GM23338 (cell line): ENCODE data around the gene GAS6. TPM values are rescaled to one million over a fixed set of nuclear protein-coding genes. Genes with fewer than 3 reads are reported as not detected.

Experiments used
- ATAC-seq: fragments of 200-7000 bp; cut with Tn5 transposase; 3 replicates; pipeline ENCODE4 v1.9.1; 2020
- DNase-seq: peaks from one replicate; pipeline ENCODE4 v3.0.0-alpha.2; 2015; ENCODE audit warnings: low spot score
- H2AFZ ChIP-seq: fragments of 200-600 bp; sonication (generic); 2 replicates; pipeline ENCODE4 v1.8.0; 2016; ENCODE audit warnings: antibody characterized with exemption, mild to moderate bottlenecking, moderate library complexity
- H3F3A ChIP-seq: fragments of 200-600 bp; sonication (generic); replicated peaks from 2 replicates; pipeline ENCODE4 v1.8.0; 2017; ENCODE audit warnings: antibody characterized with exemption, mixed run types, low read depth
- H3K27ac ChIP-seq: fragments of 200-600 bp; sonication (generic); 2 replicates; pipeline ENCODE4 v1.6.1; 2016; ENCODE audit warnings: low read depth
- H3K27me3 ChIP-seq: fragments of 200-600 bp; sonication (generic); 2 replicates; pipeline ENCODE4 v1.8.0; 2016; ENCODE audit warnings: mild to moderate bottlenecking, mixed run types, moderate library complexity; ENCODE audit not compliant: insufficient read depth
- H3K36me3 ChIP-seq: fragments of 200-600 bp; sonication (generic); 2 replicates; pipeline ENCODE4 v1.8.0; 2016; ENCODE audit warnings: mild to moderate bottlenecking; ENCODE audit not compliant: insufficient read depth
- H3K4me1 ChIP-seq: fragments of 200-600 bp; sonication (generic); 2 replicates; pipeline ENCODE4 v1.8.0; 2016; ENCODE audit warnings: mild to moderate bottlenecking, moderate library complexity; ENCODE audit not compliant: insufficient read depth
- H3K4me2 ChIP-seq: fragments of 200-600 bp; sonication (generic); 2 replicates; pipeline ENCODE4 v1.7.1; 2017; ENCODE audit warnings: mixed run types
- H3K4me3 ChIP-seq: fragments of 200-600 bp; sonication (generic); 2 replicates; pipeline ENCODE4 v1.6.1; 2016; ENCODE audit warnings: mixed run types
- H3K79me2 ChIP-seq: fragments of 200-600 bp; sonication (generic); replicated peaks from 2 replicates; pipeline ENCODE4 v1.8.0; 2017; ENCODE audit warnings: mild to moderate bottlenecking; ENCODE audit not compliant: insufficient read depth
- H3K9me2 ChIP-seq: fragments of 200-600 bp; sonication (generic); 2 replicates; pipeline ENCODE4 v1.8.0; 2017; ENCODE audit not compliant: insufficient read depth
- H4K20me1 ChIP-seq: fragments of 200-600 bp; sonication (generic); replicated peaks from 2 replicates; pipeline ENCODE4 v1.8.0; 2017; ENCODE audit warnings: mild to moderate bottlenecking; ENCODE audit not compliant: insufficient read depth
- H3K27ac Mint-ChIP-seq: 2 replicates; pipeline ENCODE4 v1.8.0; 2020; ENCODE audit warnings: inconsistent platforms, mild to moderate bottlenecking, moderate library complexity, mixed read lengths
- H3K27me3 Mint-ChIP-seq: 3 replicates; pipeline ENCODE4 v1.8.0; 2022; ENCODE audit warnings: low read depth, mild to moderate bottlenecking, moderate library complexity, mixed read lengths, inconsistent platforms; ENCODE audit not compliant: insufficient read depth, poor library complexity
- H3K36me3 Mint-ChIP-seq: 3 replicates; pipeline ENCODE4 v1.8.0; 2021; ENCODE audit warnings: low read depth, mild to moderate bottlenecking, inconsistent platforms, moderate library complexity, mixed read lengths
- H3K4me1 Mint-ChIP-seq: 3 replicates; pipeline ENCODE4 v1.8.0; 2020; ENCODE audit warnings: mild to moderate bottlenecking, inconsistent platforms, mixed read lengths
- H3K4me3 Mint-ChIP-seq: 3 replicates; pipeline ENCODE4 v1.8.0; 2021; ENCODE audit warnings: moderate library complexity, mild to moderate bottlenecking, inconsistent platforms, mixed read lengths
- H3K9me3 Mint-ChIP-seq: 3 replicates; pipeline ENCODE4 v1.8.0; 2020; ENCODE audit warnings: moderate library complexity, mild to moderate bottlenecking, inconsistent platforms, mixed read lengths
- CREB1 ChIP-seq: fragments of 250-450 bp; sonication (Bioruptor Pico); IDR thresholded peaks from 2 replicates; pipeline ENCODE4 v1.5.0; 2020; ENCODE audit warnings: low read depth, mild to moderate bottlenecking, moderate library complexity
- CTCF ChIP-seq, 2 experiments: fragments of 200-600 bp in 1 of 2; sonication (generic) in 1 of 2; conservative IDR thresholded peaks; 2 replicates each; pipeline versions ENCODE4 v1.5.1 to v1.6.1; 2016 to 2017; ENCODE audit warnings: antibody characterized with exemption in 2 of 2, low read depth in 2 of 2, mild to moderate bottlenecking in 2 of 2, moderate library complexity in 1 of 2
- ETS1 ChIP-seq: IDR thresholded peaks from 2 replicates; pipeline ENCODE4 v1.6.1; 2016; ENCODE audit warnings: antibody characterized with exemption
- EZH2 ChIP-seq: fragments of 200-600 bp; sonication (generic); IDR thresholded peaks from one replicate; pipeline ENCODE4 v1.8.0; 2017; ENCODE audit warnings: antibody characterized with exemption, mild to moderate bottlenecking, low read depth; ENCODE audit not compliant: unreplicated experiment
- JUNB ChIP-seq: IDR thresholded peaks from one replicate; pipeline ENCODE4 v1.6.1; 2016; ENCODE audit warnings: antibody characterized with exemption; ENCODE audit not compliant: unreplicated experiment
- POLR2AphosphoS5 ChIP-seq: IDR thresholded peaks from 2 replicates; pipeline ENCODE4 v1.6.1; 2016; ENCODE audit warnings: antibody characterized with exemption, low read depth
- STAT1 ChIP-seq: IDR thresholded peaks from one replicate; pipeline ENCODE4 v1.6.1; 2016; ENCODE audit warnings: antibody characterized with exemption; ENCODE audit not compliant: unreplicated experiment
- ZNF114 ChIP-seq: fragments of 250-450 bp; sonication (Bioruptor Pico); IDR thresholded peaks from 2 replicates; pipeline ENCODE4 v1.5.0; 2020; ENCODE audit warnings: mild to moderate bottlenecking, moderate library complexity
- ZNF331 ChIP-seq: fragments of 250-450 bp; sonication (Bioruptor Pico); IDR thresholded peaks from 2 replicates; pipeline ENCODE4 v1.5.0; 2020; ENCODE audit warnings: low read depth, mild to moderate bottlenecking, moderate library complexity
- ZNF462 ChIP-seq: fragments of 250-450 bp; sonication (Bioruptor Pico); IDR thresholded peaks from 2 replicates; pipeline ENCODE4 v1.5.0; 2020; ENCODE audit warnings: mild to moderate bottlenecking, moderate library complexity
- polyA plus RNA-seq: library from polyadenylated mRNA; unstranded; fragments of >200 nt; fragmentation: Nextera tagmentation; extraction: Ambion mirVana; gene quantifications from 2 replicates; pipeline ENCODE4 v1.2.1, GENCODE V29; 2016
- total RNA-seq: library from RNA; depleted of rRNA; stranded (reverse); fragments of >200 nt; shearing (Covaris generic); gene quantifications from 2 replicates; pipeline ENCODE4 v1.2.3, GENCODE V29; 2014

GAS6 gene
- total and polyA plus RNA-seq, 2 experiments from 2014 or later, result 7.9 to 21.2 TPM

- no peak for TF ChIP-seq CTCF (conservative IDR thresholded peaks at IDR 0.05; ENCODE audit: low read depth in 2 of 2)
- TF ChIP-seq ETS1, result no peak
Measured at GRCh38 chr13:113839536-113840204, 24.2 kb downstream of the GAS6 start (continued).

- no peaks in the 10 kb centered on the region for H3K36me3 ChIP-seq
- peaks cover 9% of the 10 kb centered on the region for H3K36me3 Mint-ChIP-seq
- H3K4me3 ChIP-seq, result no peak overlapping the region
- peaks cover 13% of the 10 kb centered on the region for H3K4me1 Mint-ChIP-seq
- H3K4me2 ChIP-seq, result no peak overlapping the region
- H3K27me3 Mint-ChIP-seq, result peaks cover 3% of the 10 kb centered on the region
- H4K20me1 ChIP-seq, result no peaks in the 10 kb centered on the region
- H3K9me3 Mint-ChIP-seq, result peaks cover 2% of the 10 kb centered on the region; the same call in 2 of the 3 replicates
- DNase-seq (no peak), ATAC-seq (no peak)
- no peaks in the 10 kb centered on the region for H3F3A ChIP-seq
- H2AFZ ChIP-seq, result no peak overlapping the region
- no peak overlapping the region for H3K4me3 Mint-ChIP-seq
- no peaks in the 10 kb centered on the region for H3K4me1 ChIP-seq
- H3K27ac ChIP-seq, result no peak overlapping the region
- H3K27me3 ChIP-seq, result no peaks in the 10 kb centered on the region
- H3K79me2 ChIP-seq, result no peaks in the 10 kb centered on the region
- no peaks in the 10 kb centered on the region for H3K9me2 ChIP-seq
- no peak overlapping the region for H3K27ac Mint-ChIP-seq
- TF ChIP-seq STAT1 (no peak), CREB1 (CRISPR knock-in tag) (no peak), EZH2 (no peak), CTCF (conservative IDR thresholded peaks at IDR 0.05; ENCODE audit: low read depth in 2 of 2) (no peak), POLR2AphosphoS5 (no peak), ZNF331 (CRISPR knock-in tag) (no peak), ZNF114 (CRISPR knock-in tag) (no peak), ZNF462 (no peak), JUNB (no peak)
Measured at GRCh38 chr13:113838711-113839201, 25.1 kb downstream of the GAS6 start.
